NT2/D1 (cell line): ENCODE measurements around the gene PSMG4.

Source experiments
- YY1 ChIP-seq: IDR thresholded peaks from 2 replicates; pipeline ENCODE4 v1.6.1; 2011; ENCODE audit not compliant: insufficient read length, insufficient read depth
- ZNF274 ChIP-seq: IDR thresholded peaks from 2 replicates; pipeline ENCODE4 v1.6.1; 2011; ENCODE audit warnings: mild to moderate bottlenecking, low read depth, low read length

DNA sequence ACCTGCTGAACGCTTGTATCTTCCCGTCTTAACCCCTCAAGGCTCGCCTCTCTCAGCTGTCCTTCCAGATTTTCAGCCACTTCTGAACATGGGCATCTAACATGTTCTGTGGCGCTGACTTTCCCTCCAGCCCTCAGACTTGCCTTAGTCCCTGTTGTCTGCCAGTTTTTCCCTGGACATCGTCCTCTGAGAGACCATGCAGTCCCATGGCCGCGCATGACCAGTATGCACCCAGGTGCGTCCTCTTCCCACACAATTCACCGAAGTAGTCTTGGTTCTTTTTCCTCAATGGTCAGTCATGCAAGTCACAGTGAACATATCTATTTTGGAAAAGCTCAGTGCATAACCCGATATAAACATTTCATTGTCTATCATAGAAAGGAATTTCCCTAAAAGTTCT lies 40.5 kb upstream of the PSMG4 start:
- TF ChIP-seq ZNF274 (no peak), YY1 (no peak)
